Kasumi-1 (cell line): ENCODE measurements around the gene CARD11.

Experiments used
- DNase-seq, 2 experiments: peaks; one replicate each; lab custom pipeline; 2025; lab: John Stamatoyannopoulos, UW

CARD11 gene

DNA sequence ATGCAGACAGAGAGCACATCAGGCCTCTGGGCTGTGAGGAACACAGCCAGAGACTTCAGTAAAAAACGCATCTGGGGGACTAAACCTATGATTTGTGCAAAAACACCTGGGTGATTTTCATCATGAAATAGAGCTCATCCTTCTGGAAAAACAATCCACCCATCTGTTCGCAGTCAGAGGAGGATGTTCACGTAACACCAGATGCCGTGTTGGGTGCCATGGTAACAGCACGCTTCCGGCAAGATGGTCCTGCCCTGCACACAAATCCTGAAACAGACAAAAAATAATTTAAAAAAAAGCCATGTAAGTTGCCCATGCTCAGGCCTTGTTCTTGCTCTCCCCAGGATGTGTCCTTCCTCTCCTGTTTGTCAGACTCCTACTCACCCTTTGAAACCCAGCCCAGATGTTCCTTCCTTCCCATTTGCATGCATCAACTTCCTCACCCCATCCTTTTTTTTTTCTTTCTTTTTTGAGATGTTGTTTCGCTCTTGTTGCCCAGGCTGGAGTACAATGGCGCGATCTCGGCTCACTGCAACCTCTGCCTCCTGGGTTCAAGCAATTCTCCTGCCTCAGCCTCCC is 171.3 kb downstream of the CARD11 start:
- peak; percentile 0 to 9 for DNase-seq

DNA sequence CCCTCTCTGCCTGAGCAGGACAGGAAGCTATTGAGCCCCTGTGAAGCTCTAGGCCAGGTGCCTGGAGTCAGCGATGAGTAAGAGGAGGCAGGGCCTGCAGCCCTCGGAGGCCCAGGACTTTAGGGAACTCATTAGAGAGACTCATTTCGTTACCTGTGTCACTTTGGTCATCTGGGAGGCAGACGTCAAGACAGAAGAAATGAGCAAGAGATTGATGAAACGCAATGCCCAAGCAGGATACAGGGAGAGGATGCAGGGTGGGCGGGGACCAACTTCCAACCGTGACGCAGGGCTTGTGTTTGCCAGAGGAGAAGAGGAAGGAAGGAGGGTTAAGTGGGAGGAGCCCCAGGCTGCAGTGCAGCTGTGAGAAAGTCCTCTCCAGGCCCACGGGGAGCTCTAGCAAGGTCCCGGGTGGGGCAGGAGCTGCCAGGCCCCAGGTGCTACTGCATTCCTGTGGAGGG is 173.2 kb downstream of the CARD11 start:
- DNase-seq, result peak; percentile 59 to 60

DNA sequence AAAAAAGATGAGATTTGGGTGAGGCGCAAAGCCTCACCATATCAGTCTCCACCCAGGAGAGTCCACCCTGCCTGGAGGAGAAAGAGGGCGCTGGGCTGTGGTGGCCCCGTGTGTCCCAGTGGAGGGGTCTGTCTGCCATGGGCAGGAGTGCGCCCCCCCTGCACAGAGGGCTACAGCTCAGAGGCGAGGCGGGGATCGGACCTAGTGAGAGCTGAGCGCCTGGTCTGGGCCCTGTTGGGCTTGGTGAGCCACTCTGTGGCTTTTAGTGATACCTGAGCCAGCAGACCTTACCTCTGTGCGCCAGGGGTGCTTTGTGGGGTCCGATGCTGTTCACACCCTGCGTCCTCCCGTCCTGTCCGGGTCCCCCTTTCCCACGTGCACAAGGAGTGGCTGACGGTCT is 173.7 kb downstream of the CARD11 start:
- no peak for DNase-seq

DNA sequence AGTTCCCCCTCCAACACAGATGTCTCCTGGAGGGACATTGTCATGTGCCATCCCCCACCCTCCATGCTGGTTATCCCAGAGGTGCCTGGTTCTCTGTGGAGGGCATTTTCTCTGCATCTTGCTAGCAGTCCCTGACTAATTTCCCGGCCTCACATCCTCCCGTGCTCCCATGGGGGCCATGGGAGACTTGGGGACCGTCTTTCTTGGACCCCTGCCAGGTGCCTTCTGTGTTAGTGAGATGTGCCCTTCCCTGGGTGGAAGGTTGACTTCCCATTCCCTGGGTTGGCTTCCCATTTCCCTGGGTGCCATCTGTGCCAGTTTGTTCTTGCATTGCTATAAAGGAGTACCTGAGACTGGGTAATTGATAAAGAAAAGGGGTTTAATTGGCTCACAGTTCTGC is 177.1 kb downstream of the CARD11 start:
- DNase-seq, result no peak

DNA sequence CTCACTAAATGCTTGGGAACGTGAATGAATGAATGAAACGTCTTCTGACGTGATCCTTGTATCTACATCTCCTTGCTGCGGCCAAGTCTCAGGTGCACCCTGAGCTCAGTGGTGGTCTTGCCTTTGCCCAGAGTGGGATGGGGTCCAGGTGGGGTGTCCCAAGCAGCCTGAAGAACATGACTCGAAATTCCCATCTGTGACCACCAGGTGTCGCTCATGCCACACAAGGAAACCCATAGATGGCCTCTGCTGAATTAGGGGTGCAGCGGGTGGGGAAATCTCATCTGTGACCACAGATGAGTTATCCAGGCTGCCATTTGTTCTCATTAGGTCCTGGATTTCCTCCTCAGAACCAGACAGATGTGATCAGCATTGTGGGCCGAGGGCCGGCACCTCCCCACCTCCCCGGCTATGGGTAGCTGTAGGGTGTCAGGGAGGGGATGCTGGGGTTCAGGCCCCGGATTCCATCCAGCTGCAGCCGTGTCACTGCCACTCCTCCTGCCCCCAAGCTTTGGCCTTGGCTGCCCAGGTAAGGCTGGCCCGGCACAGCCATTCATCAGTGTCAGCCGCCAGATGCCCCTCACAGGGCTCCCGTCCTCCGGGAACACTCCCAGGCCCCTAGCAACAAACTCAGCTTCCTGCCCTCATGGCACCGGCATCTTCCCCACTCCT is 178.5 kb downstream of the CARD11 start:
- peak; percentile 27 to 31 for DNase-seq

DNA sequence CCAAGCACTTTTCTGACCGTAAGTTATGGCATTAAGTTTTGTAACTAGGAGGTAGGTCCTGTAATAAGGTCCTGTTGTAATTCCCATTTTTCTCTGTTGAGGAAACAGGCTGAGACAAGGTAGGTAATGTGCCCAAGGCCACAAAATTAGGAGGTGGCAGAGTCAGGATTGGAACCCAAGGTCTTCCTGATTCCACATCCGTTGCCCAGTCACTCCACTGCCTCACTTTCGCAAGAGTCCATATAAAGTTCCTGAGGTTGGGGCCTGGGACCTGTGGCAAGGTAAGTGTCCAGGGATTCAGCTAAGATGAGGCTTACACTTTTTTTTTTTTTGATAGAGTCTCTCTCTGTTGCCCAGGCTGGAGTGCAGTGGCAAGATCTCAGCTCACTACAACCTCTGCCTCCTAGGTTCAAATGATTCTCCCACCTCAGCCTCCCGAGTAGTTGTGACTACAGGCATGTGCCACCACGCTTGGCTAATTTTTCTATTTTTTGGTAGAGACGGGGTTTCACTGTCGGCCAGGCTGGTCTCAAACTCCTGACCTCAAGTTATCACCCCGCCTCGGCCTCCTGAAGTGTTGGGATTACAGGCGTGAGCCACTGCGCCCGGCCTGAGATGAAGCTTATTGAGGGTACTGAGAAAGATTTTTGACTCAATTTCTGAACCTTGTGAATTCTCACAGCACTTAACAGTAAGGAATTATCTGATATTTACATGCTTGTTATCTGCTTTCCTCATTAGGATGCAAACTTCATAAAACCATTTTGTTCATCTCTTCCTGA is 179.3 kb downstream of the CARD11 start:
- no peak for DNase-seq

DNA sequence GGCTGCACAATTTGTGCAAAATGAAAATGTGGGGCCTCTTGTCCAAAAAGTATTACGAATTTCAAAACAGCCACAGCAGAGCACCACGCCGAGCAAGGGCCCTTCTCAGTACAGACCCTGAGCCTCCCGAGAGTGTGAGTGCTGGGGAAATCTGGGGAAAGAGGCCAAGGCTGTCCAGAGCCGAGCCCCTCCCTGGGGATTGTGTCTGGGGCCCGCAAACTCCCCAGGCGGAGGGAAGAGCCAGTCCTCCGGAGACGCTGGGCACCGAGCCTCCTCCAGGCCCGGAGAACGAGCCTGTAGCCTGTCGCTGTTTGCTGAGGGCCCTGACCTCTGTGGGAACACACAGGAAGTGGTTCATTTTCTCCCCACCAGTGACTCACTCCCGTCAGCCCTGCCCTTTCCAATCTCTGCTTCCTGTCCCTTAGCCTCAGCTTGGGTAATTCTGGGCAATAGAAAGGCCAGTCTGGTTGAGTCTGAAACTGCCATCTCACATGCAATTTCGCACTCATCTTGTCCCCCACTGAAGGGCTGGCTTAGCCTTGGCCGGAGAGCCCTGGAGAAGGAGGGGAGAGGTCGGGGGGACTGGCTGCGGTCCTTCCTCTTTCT is 180.1 kb downstream of the CARD11 start:
- DNase-seq, result peak; percentile 66 to 71

DNA sequence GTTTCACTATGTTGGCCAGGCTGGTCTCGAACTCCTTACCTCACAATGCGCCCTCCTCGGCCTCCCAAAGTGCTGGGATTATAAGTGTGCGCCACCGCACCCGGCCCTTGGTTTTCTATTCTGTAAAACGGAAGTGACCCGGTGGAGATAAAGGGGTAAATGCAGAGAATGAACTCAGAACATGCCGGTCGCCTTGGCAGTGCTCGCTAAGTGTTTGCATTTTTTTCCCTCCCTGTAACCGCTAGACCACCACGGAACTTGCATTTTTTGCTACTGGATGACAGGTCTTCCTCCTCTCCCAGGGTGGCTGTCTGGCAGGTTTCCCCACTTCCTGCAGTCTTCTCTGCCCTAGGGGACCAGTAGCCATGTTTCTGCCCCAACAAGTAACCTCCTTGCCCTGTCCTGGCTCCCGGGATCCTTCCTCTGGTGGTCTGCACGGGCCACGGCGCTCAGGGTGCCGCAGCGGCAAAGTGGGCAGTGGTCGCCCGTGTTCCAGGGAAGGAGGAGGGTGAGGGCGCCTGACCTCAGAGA is 180.8 kb downstream of the CARD11 start:
- peak; percentile 69 to 83 for DNase-seq

DNA sequence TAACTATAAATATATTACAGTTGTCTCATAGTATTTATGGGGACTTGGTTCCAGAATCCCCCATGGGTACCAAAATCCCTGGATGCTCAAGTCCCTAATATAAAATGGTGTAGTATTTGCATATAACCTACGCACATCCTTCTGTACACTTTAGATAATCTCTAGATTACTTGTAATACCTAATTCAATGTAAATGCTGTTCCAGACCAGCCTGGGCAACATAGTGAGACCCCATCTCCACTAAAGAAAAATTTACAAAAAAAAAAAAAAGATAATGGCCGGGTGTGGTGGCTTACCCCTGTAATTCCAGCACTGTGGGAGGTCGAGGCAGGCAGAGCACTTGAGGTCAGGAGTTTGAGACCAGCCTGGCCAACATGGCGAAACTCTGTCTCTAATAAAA is 182.2 kb downstream of the CARD11 start:
- no peak for DNase-seq

DNA sequence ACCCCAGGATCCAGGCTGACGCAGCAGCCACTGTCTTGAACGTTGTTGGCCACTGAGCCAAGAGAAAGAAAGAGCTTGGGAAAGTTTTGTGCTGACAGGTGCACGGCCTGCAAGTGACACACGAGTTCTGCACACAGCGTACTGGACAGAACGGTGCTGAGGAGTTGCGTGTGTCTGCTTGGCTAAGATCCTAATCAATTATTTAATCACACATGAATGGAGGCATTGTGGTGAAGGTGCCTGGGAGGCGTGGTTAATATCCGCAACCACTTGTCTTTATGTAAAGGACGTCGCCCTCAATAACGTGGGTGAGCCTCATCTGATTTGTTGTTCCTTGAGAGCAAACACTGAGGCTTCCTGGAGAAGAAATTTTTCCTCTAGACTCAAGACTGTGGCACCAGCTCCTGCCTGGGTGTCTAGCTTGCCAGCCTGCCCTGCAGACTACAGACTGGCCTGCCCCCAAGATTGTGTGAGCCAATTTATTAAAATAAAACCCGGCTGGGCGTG is 183.0 kb downstream of the CARD11 start:
- DNase-seq, result no peak

DNA sequence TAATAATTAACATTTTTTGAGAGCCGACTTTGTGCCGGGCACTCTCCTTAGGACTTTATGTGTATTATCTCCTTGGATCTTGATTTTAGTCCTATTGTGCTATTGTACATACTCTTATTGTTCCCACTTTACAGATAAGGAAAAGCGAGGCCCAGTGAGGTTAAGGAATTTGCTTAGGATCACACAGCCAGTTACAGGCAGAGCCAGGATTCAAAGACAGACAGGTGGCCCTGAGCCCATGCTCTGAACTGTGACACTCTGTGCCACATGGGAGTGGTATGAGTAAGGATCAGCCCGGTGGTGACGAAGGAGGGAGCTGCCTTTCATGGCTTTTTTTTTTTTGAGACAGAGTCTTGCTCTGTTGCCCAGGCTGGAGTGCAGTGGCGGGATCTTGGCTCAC is 183.7 kb downstream of the CARD11 start:
- DNase-seq, result no peak

DNA sequence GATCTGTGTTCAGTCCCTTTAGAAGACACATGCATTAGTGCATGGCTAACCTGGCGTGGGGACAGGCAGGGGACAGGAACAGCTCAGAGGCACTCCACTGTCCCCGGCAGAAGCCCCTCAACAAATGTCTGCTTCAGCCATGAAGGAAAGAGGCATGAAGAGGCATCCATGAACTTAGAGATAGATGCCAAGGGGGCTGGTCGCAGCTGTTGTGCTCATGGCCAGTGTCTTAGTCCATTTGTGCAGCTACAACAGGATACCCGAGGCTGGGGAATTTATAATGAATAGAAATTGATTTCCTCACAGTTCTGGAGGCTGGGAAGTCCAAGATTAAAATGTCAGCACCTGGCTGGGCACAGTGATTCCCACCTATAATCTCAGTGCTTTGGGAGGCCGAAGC is 185.0 kb downstream of the CARD11 start:
- DNase-seq, result no peak

DNA sequence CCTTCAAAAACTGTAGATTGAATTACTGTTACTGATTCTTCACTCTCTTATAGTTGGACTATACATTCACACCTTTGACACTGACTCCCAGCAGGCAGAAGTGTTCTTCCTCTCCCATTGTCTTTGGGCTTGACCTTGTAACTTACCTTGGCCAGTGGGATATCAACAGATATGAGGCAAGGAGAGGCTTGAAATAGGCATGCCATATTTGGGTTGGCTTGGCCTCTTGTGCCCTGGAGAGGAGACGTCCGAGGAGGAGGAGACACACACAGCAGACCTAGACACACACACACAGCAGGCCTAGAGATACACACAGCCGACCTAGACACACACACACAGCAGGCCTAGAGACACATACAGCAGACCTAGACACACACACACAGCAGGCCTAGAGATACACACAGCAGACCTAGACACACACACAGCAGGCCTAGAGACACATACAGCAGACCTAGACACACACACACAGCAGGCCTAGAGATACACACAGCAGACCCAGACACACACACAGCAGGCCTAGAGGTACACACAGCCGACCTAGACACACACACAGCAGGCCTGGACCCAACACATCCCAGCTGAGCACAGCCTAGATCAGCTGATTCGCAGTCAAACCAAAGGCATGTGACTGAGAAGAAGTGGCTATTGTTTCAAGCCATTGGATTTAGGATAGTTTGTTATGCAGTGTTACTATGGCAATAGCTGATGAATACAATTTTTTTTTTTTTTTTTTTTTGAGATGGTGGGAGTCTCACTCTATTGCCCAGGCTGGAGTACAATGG is 187.1 kb downstream of the CARD11 start:
- DNase-seq, result no peak
